ENCODE measurements around the gene ATP8B4. TPM values are rescaled to one million over a fixed set of nuclear protein-coding genes. Genes with fewer than 3 reads are reported as not detected.

The ATP8B4 gene
- polyA plus RNA-seq, 1 of the 3 experiments (the other 2 are of a cell fraction), result 0.03 TPM

- Histone ChIP-seq H3K79me2 (ENCODE audit: insufficient read depth) (no peaks in the 10 kb centered on the region), H3K4me2 (no peak overlapping the region), H3K36me3 (replicated peaks in 1 of 2; ENCODE audit: control insufficient read depth in 1 of 2, insufficient read depth in 2 of 2, low read length in 1 of 2) (no peaks in the 10 kb centered on the region), H3K9me2 (no peaks in the 10 kb centered on the region), H3K4me1 (ENCODE audit: control insufficient read depth in 1 of 2, insufficient read depth in 2 of 2, low read depth in 1 of 2, low read length in 1 of 2) (no peaks in the 10 kb centered on the region), H3K9ac (no peak overlapping the region), H2AFZ (ENCODE audit: low read depth) (no peak overlapping the region), H3K27me3 (ENCODE audit: insufficient read depth) (no peaks in the 10 kb centered on the region), H3F3A (replicated peaks; ENCODE audit: insufficient read depth) (no peaks in the 10 kb centered on the region), H3K27ac (ENCODE audit: low read depth in 2 of 2, low read length in 1 of 2) (no peak overlapping the region), H3K4me3 (ENCODE audit: low read depth in 2 of 2, low read length in 1 of 2) (no peak overlapping the region), H4K20me1 (ENCODE audit: insufficient read depth) (no peaks in the 10 kb centered on the region), H3K9me3 (no peaks in the 10 kb centered on the region)
- CTCF ChIA-PET, result no interaction called here
- no peak for DNase-seq
- POLR2A ChIA-PET, result no interaction called here
- 46% methylated on average over 10 of the region's 10 CpGs for WGBS (ENCODE audit: low lambda C conversion rate)
- TF ChIP-seq FOSL2 (IDR thresholded peaks at IDR 0.05; ENCODE audit: borderline replicate concordance, low read depth) (no peak), TAF1 (IDR thresholded peaks at IDR 0.05; ENCODE audit: borderline replicate concordance, low read depth, low read length) (no peak)
Measured at GRCh38 chr15:49865925-49866757, 252.9 kb downstream of the ATP8B4 start.

GRCh38 chr15:49864251-49864650 lies 254.8 kb downstream of the ATP8B4 start:
- peaks cover 0 to 5% of the 10 kb centered on the region in 2 experiments; a peak in 1 of 4 replicates for H3K4me1 ChIP-seq (ENCODE audit: control insufficient read depth in 1 of 2, insufficient read depth in 2 of 2, low read depth in 1 of 2, low read length in 1 of 2)
- H3K27ac ChIP-seq (ENCODE audit: low read depth in 2 of 2, low read length in 1 of 2), result no peak overlapping the region
- H4K20me1 ChIP-seq (ENCODE audit: insufficient read depth), result no peaks in the 10 kb centered on the region
- H3K9ac ChIP-seq, result no peak overlapping the region
- ChIA-PET POLR2A (no interaction called here), CTCF (interaction anchor here (1.8 kb wide), 1 partner anchor 9 kb away, joined by 6 read pairs; no protein-coding TSS in a partner anchor)
- H3K27me3 ChIP-seq (ENCODE audit: insufficient read depth), result no peaks in the 10 kb centered on the region
- H3K4me3 ChIP-seq (ENCODE audit: low read depth in 2 of 2, low read length in 1 of 2), result no peak overlapping the region
- TF ChIP-seq RAD21 (IDR thresholded peaks at IDR 0.05; ENCODE audit: low read length) (no peak), FOXJ3 (CRISPR knock-in tag; IDR thresholded peaks at IDR 0.05) (no peak), FOXM1 (IDR thresholded peaks at IDR 0.05; ENCODE audit: low read depth) (no peak), MXI1 (IDR thresholded peaks at IDR 0.05; ENCODE audit: low read depth, low read length) (no peak), GATA2 (CRISPR knock-in tag; IDR thresholded peaks at IDR 0.05) (no peak), RFX5 (IDR thresholded peaks at IDR 0.05; ENCODE audit: low read length) (no peak), CHD2 (IDR thresholded peaks at IDR 0.05; ENCODE audit: low read length, partially characterized antibody) (no peak), RCOR1 (IDR thresholded peaks at IDR 0.05; ENCODE audit: low read length) (no peak), EZH2phosphoT487 (IDR thresholded peaks at IDR 0.05; ENCODE audit: borderline replicate concordance, low read depth) (no peak), NFIC (IDR thresholded peaks at IDR 0.05; ENCODE audit: borderline replicate concordance) (no peak), GABPA (IDR thresholded peaks at IDR 0.05; ENCODE audit: low read depth) (no peak)
- 73% methylated on average over 2 of the region's 2 CpGs for WGBS (ENCODE audit: low lambda C conversion rate)
- no peak overlapping the region for H2AFZ ChIP-seq (ENCODE audit: low read depth)
- no peaks in the 10 kb centered on the region for H3F3A ChIP-seq (replicated peaks; ENCODE audit: insufficient read depth)
- no peak for DNase-seq
- H3K9me3 ChIP-seq, result no peaks in the 10 kb centered on the region
- no peaks in the 10 kb centered on the region for H3K9me2 ChIP-seq
- H3K36me3 ChIP-seq (replicated peaks in 1 of 2; ENCODE audit: control insufficient read depth in 1 of 2, insufficient read depth in 2 of 2, low read length in 1 of 2), result no peaks in the 10 kb centered on the region
- H3K79me2 ChIP-seq (ENCODE audit: insufficient read depth), result no peaks in the 10 kb centered on the region
- no peak overlapping the region for H3K4me2 ChIP-seq

Measured in SK-N-SH (cell line).